GM11168 (cell line): ENCODE results near the gene ALB.
"Not testable (repeated sequence)": the region's sequence is repeated elsewhere in the genome, so short reads cannot be mapped to it uniquely, and the experiment has no call there.

Source experiments
- in situ Hi-C: fragments of 300-500 bp; cut with MboI; formaldehyde crosslinking; loops from one replicate; pipeline ENCODE4 v1.12.0; 2022; ENCODE audit warnings: low sequenced_read_pairs; ENCODE audit not compliant: unreplicated experiment

Gene ALB

GRCh38 chr4:73404042-73404441 lies at the start of gene ALB:
TSS of gene ALB (plus strand) at chr4:73404287. CDS start at chr4:73404328, 41 bp downstream.
- in situ Hi-C loops, result no loop called here

GRCh38 chr4:73357174-73357573 lies 46.9 kb upstream of the ALB start:
- in situ Hi-C loops, result not testable (repeated sequence)

GRCh38 chr4:73369506-73370199 lies 34.4 kb upstream of the ALB start:
- in situ Hi-C loops, result not testable (repeated sequence)

GRCh38 chr4:73375328-73375741 lies 28.8 kb upstream of the ALB start:
- in situ Hi-C loops, result no loop called here

- in situ Hi-C loops, result no loop called here
Observed at GRCh38 chr4:73376251-73376650, 27.8 kb upstream of the ALB start.

- in situ Hi-C loops, result no loop called here
Observed at GRCh38 chr4:73376976-73377375, 27.1 kb upstream of the ALB start.

- in situ Hi-C loops, result no loop called here
Observed at GRCh38 chr4:73378887-73379286, 25.2 kb upstream of the ALB start.

- in situ Hi-C loops, result no loop called here
Observed at GRCh38 chr4:73379946-73380345, 24.1 kb upstream of the ALB start.

GRCh38 chr4:73381214-73381613 lies 22.9 kb upstream of the ALB start:
- in situ Hi-C loops, result no loop called here

GRCh38 chr4:73383452-73383851 lies 20.6 kb upstream of the ALB start:
- in situ Hi-C loops, result no loop called here

GRCh38 chr4:73387552-73387951 lies 16.5 kb upstream of the ALB start:
- in situ Hi-C loops, result no loop called here

- in situ Hi-C loops, result no loop called here
Observed at GRCh38 chr4:73388887-73389286, 15.2 kb upstream of the ALB start.

GRCh38 chr4:73389663-73390062 lies 14.4 kb upstream of the ALB start:
- in situ Hi-C loops, result not testable (repeated sequence)

GRCh38 chr4:73391774-73392173 lies 12.3 kb upstream of the ALB start:
- in situ Hi-C loops, result no loop called here

- in situ Hi-C loops, result no loop called here
Observed at GRCh38 chr4:73392936-73393335, 11.2 kb upstream of the ALB start.

GRCh38 chr4:73396304-73396703 lies 7.8 kb upstream of the ALB start:
- in situ Hi-C loops, result no loop called here

GRCh38 chr4:73396993-73397972 lies 6.8 kb upstream of the ALB start:
- in situ Hi-C loops, result no loop called here

GRCh38 chr4:73401412-73401811 lies 2.7 kb upstream of the ALB start:
- in situ Hi-C loops, result no loop called here

GRCh38 chr4:73404457-73404856 lies 370 bp downstream of the ALB start:
- in situ Hi-C loops, result no loop called here

GRCh38 chr4:73405138-73405537 lies 1.1 kb downstream of the ALB start:
- in situ Hi-C loops, result no loop called here

- in situ Hi-C loops, result no loop called here
Observed at GRCh38 chr4:73406548-73406875, 2.4 kb downstream of the ALB start.
